ENCODE measurements around the gene PNPLA5. TPM values are rescaled to one million over a fixed set of nuclear protein-coding genes. Genes with fewer than 3 reads are reported as not detected.

The PNPLA5 gene
- total and polyA plus RNA-seq, 2 of the 13 experiments (the other 11 are each of a cell fraction or from before 2014, with no cell fraction given), result not detected

- Histone ChIP-seq H3K27me3 (ENCODE audit: control insufficient read depth in 1 of 2, insufficient read depth in 2 of 2, low read length in 2 of 2) (peaks cover 4 to 20% of the 10 kb centered on the region in 2 experiments; a peak in 4 of 5 replicates), H3K4me3 (replicated peaks in 1 of 3; ENCODE audit: insufficient read depth in 1 of 3, low read depth in 2 of 3, low read length in 3 of 3) (no peak overlapping the region), H3K4me2 (ENCODE audit: low read depth, low read length) (no peak overlapping the region), H3K79me2 (ENCODE audit: insufficient read depth, low read length) (no peaks in the 10 kb centered on the region), H2AFZ (ENCODE audit: low read length) (no peak overlapping the region), H3K9me3 (ENCODE audit: low read length) (no peaks in the 10 kb centered on the region), H3K4me1 (ENCODE audit: insufficient read depth, low read length) (no peaks in the 10 kb centered on the region), H3K9ac (ENCODE audit: insufficient read depth, low read depth, low read length) (no peak overlapping the region), H4K20me1 (ENCODE audit: insufficient read depth, low read length) (peaks cover 2% of the 10 kb centered on the region; the same call in 1 of the 2 replicates), H3K27ac (ENCODE audit: extremely low read length, insufficient read depth, low read length) (no peak overlapping the region), H3K36me3 (replicated peaks in 1 of 2; ENCODE audit: control insufficient read depth in 1 of 2, insufficient read depth in 2 of 2, low read length in 2 of 2) (no peaks in the 10 kb centered on the region)
- DNase-seq (ENCODE audit: low spot score) (no peak), FAIRE-seq (no peak), ATAC-seq (no peak)
- WGBS (ENCODE audit: low lambda C conversion rate), result 2% methylated on average over 7 of the region's 18 CpGs
- CTCF ChIA-PET (ENCODE audit: low intra/inter-chr PET ratio, low total read pairs), result no interaction called here
- intact Hi-C loops (cut with micrococcal nuclease; ENCODE audit: unreplicated experiment) (no loop called here), in situ Hi-C loops (cut with HindIII; ENCODE audit: extremely low pct_ligation_motif_present, low pct_unique_long_range_greater_than_20kb) (no loop called here)
- POLR2A ChIA-PET, result no interaction called here
- no TSS peak for BruUV-seq (replicated peaks)
- no peak for TF ChIP-seq ZBTB20 (CRISPR knock-in tag; IDR thresholded peaks at IDR 0.05; ENCODE audit: borderline replicate concordance, low read depth)
- no peak for TF ChIP-seq REST (IDR thresholded peaks at IDR 0.05; ENCODE audit: borderline replicate concordance in 1 of 2, low read depth in 1 of 2, low read length in 2 of 2)
- TF ChIP-seq PHB2 (IDR thresholded peaks at IDR 0.05; ENCODE audit: partially characterized antibody), result no peak
- no peak for TF ChIP-seq BHLHE40 (IDR thresholded peaks at IDR 0.05; ENCODE audit: low read length)
- no peak for TF ChIP-seq STAT6 (CRISPR knock-in tag; IDR thresholded peaks at IDR 0.05; ENCODE audit: borderline replicate concordance)
- TF ChIP-seq MED13 (CRISPR knock-in tag; IDR thresholded peaks at IDR 0.05), result no peak
- TF ChIP-seq FOSL2 (CRISPR knock-in tag; IDR thresholded peaks at IDR 0.05), result no peak
- no peak for TF ChIP-seq CBX2 (IDR thresholded peaks at IDR 0.05; ENCODE audit: low read depth, low read length)
- TF ChIP-seq CBX2 (CRISPR knock-in tag; IDR thresholded peaks at IDR 0.05; ENCODE audit: low read depth), result no peak
Observed at GRCh38 chr22:43832393-43833265, 59.2 kb downstream of the PNPLA5 start.

All from HepG2 (cell line).